Ovary (tissue), 3 donors: ENCODE measurements around the gene BMPR2.

Source experiments
- CTCF ChIP-seq, 3 donors: fragments of 450-650 bp in 2 of 3; fragments of 200-600 bp in 1 of 3; IDR thresholded peaks; one replicate each; pipeline versions ENCODE4 v1.5.1 to v1.8.0; 2016 to 2022; ENCODE audit warnings: antibody characterized with exemption in 3 of 3, mild to moderate bottlenecking in 1 of 3
- POLR2A ChIP-seq: fragments of 450-650 bp; IDR thresholded peaks from one replicate; pipeline ENCODE4 v1.6.1; 2017; ENCODE audit warnings: antibody characterized with exemption, mild to moderate bottlenecking, moderate library complexity
- donor health status: DM: no; HTN: no; CAD: no.

- no peak for TF ChIP-seq POLR2A
- TF ChIP-seq CTCF (IDR thresholded peaks at IDR 0.05) = no peak
These were observed 112.5 kb downstream of the BMPR2 start for GRCh38 chr2:202488671-202489070.
